Neutrophil (primary cell): ENCODE data around the gene KRT82.

Experiments
- H3K27ac ChIP-seq: fragments of 200-600 bp; sonication (generic); 2 replicates; pipeline ENCODE4 v1.5.1; 2016; ENCODE audit warnings: mild to moderate bottlenecking, moderate library complexity
- H3K27me3 ChIP-seq: fragments of 200-600 bp; sonication (generic); 2 replicates; pipeline ENCODE4 v1.6.0; 2016; ENCODE audit warnings: mild to moderate bottlenecking
- H3K36me3 ChIP-seq: fragments of 200-600 bp; sonication (generic); 2 replicates; pipeline ENCODE4 v1.5.1; 2017
- H3K4me1 ChIP-seq, 2 experiments: fragments of 200-600 bp in 1 of 2; sonication (generic) in 1 of 2; 1 replicate in 1 of 2; 2 replicates in 1 of 2; pipeline versions ENCODE4 v1.5.1 to v1.6.1; 2013 to 2016; ENCODE audit warnings: low read depth in 1 of 2, low read length in 1 of 2, mild to moderate bottlenecking in 1 of 2, moderate library complexity in 1 of 2; ENCODE audit not compliant: control insufficient read depth in 1 of 2, insufficient read depth in 1 of 2
- H3K4me3 ChIP-seq, 2 experiments: fragments of 200-600 bp in 1 of 2; sonication (generic) in 1 of 2; 1 replicate in 1 of 2; 2 replicates in 1 of 2; pipeline ENCODE4 v1.5.1; 2013 to 2016; ENCODE audit warnings: low read depth in 1 of 2, low read length in 1 of 2, mild to moderate bottlenecking in 1 of 2, moderate library complexity in 1 of 2
- H3K9me3 ChIP-seq: fragments of 200-600 bp; sonication (generic); 2 replicates; pipeline ENCODE4 v1.5.1; 2016
- CTCF ChIP-seq: fragments of 200-600 bp; sonication (generic); IDR thresholded peaks from 2 replicates; pipeline ENCODE4 v1.5.1; 2016; ENCODE audit warnings: antibody characterized with exemption

KRT82 gene

GRCh38 chr12:52370926-52371608 is 35.1 kb downstream of the KRT82 start:
- H3K27me3 ChIP-seq: peaks cover 11% of the 10 kb centered on the region
- no peak overlapping the region for H3K27ac ChIP-seq

GRCh38 chr12:52369809-52370208 is 36.3 kb downstream of the KRT82 start:
- Histone ChIP-seq H3K27me3 (peaks cover 6% of the 10 kb centered on the region), H3K4me1 (no peaks in the 10 kb centered on the region), H3K36me3 (no peaks in the 10 kb centered on the region), H3K9me3 (no peaks in the 10 kb centered on the region), H3K4me3 (no peak overlapping the region), H3K27ac (no peak overlapping the region)
- TF ChIP-seq CTCF: no peak

More at GRCh38 chr12:52370926-52371608, 35.1 kb downstream of the KRT82 start:
- no peak overlapping the region for H3K4me3 ChIP-seq
- H3K36me3 ChIP-seq: no peaks in the 10 kb centered on the region
- H3K9me3 ChIP-seq: no peaks in the 10 kb centered on the region
- no peak for TF ChIP-seq CTCF
- H3K4me1 ChIP-seq: no peaks in the 10 kb centered on the region

GRCh38 chr12:52369211-52369610 is 36.9 kb downstream of the KRT82 start:
- no peaks in the 10 kb centered on the region for H3K4me1 ChIP-seq
- H3K9me3 ChIP-seq: no peaks in the 10 kb centered on the region
- no peak overlapping the region for H3K27ac ChIP-seq
- peaks cover 6% of the 10 kb centered on the region for H3K27me3 ChIP-seq
- no peaks in the 10 kb centered on the region for H3K36me3 ChIP-seq
- no peak overlapping the region for H3K4me3 ChIP-seq
- no peak for TF ChIP-seq CTCF

- TF ChIP-seq CTCF: no peak
- H3K27me3 ChIP-seq: peaks cover 6% of the 10 kb centered on the region
- no peaks in the 10 kb centered on the region for H3K4me1 ChIP-seq
- no peak overlapping the region for H3K27ac ChIP-seq
- H3K4me3 ChIP-seq: no peak overlapping the region
- H3K9me3 ChIP-seq: no peaks in the 10 kb centered on the region
- no peaks in the 10 kb centered on the region for H3K36me3 ChIP-seq
Measured at GRCh38 chr12:52368508-52368907, 37.6 kb downstream of the KRT82 start.

DNA sequence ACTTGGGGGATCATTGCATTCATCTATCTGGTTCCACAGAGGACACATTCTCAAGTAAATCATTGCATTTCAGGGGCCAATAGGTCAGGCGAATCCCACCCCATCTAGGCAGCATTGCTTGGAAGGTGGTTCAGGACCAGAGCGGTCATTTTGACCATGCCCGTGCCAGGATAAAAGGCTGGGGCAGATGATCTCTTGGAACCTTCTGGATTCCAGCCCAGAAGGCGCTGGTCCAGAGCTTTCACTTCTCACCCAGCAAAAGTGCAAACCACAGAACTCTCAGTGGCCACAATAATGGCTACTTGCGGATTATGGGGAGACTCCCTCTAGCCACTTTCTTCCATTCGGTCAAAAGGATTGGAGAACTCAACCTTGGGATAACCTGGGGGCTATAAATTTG is 38.3 kb downstream of the KRT82 start:
- no peak overlapping the region for H3K27ac ChIP-seq
- no peaks in the 10 kb centered on the region for H3K36me3 ChIP-seq
- no peaks in the 10 kb centered on the region for H3K4me1 ChIP-seq
- H3K27me3 ChIP-seq: peaks cover 6% of the 10 kb centered on the region
- no peak for TF ChIP-seq CTCF
- H3K4me3 ChIP-seq: no peak overlapping the region
- H3K9me3 ChIP-seq: no peaks in the 10 kb centered on the region
